Measurements from ENCODE around the gene ARHGAP15.

DNA sequence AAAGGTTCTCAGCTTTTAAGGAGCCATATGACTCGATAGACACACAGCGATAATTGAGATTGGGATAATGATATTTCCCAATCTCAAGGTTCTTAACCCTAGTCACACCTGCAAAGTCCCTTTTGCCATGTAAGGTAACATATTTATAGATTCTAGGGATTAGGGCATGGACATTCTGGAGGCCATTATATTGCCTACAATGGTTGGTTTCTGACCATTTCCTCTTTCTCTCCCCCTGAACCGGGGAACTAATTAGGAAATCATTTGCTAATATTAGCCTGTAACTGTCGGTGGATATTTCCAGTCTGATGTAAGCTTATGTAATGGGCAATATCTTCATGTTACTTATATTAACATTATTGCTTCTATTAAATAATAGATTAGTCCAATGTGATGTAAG lies 40.8 kb upstream of the ARHGAP15 start:
- TF ChIP-seq, protein P1, sequence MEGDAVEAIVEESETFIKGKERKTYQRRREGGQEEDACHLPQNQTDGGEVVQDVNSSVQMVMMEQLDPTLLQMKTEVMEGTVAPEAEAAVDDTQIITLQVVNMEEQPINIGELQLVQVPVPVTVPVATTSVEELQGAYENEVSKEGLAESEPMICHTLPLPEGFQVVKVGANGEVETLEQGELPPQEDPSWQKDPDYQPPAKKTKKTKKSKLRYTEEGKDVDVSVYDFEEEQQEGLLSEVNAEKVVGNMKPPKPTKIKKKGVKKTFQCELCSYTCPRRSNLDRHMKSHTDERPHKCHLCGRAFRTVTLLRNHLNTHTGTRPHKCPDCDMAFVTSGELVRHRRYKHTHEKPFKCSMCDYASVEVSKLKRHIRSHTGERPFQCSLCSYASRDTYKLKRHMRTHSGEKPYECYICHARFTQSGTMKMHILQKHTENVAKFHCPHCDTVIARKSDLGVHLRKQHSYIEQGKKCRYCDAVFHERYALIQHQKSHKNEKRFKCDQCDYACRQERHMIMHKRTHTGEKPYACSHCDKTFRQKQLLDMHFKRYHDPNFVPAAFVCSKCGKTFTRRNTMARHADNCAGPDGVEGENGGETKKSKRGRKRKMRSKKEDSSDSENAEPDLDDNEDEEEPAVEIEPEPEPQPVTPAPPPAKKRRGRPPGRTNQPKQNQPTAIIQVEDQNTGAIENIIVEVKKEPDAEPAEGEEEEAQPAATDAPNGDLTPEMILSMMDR (IDR thresholded peaks at IDR 0.05; ENCODE audit: insufficient read depth, low read depth, low read length), result no peak
- TF ChIP-seq EZH2 (IDR thresholded peaks at IDR 0.05; ENCODE audit: insufficient read depth, low read length), result no peak
